SK-N-MC (cell line): ENCODE results near the gene KLHL12.

Source experiments
- EZH2 ChIP-seq: fragments of 200-600 bp; sonication (generic); IDR thresholded peaks from one replicate; pipeline ENCODE4 v1.6.1; 2017; ENCODE audit warnings: antibody characterized with exemption
- FOXP2 ChIP-seq: optimal IDR thresholded peaks from 2 replicates; pipeline ENCODE3; 2011; ENCODE audit warnings: mild to moderate bottlenecking, moderate library complexity; ENCODE audit not compliant: insufficient read depth; ENCODE audit errors: extremely low read length, control extremely low read depth
- POLR2AphosphoS5 ChIP-seq: IDR thresholded peaks from 2 replicates; pipeline ENCODE4 v1.6.1; 2012; ENCODE audit warnings: mild to moderate bottlenecking, low read depth, low read length, borderline replicate concordance

GRCh38 chr1:202873026-202873425 lies 54.0 kb downstream of the KLHL12 start:
- no peak for TF ChIP-seq FOXP2
- TF ChIP-seq POLR2AphosphoS5 = no peak
- no peak for TF ChIP-seq EZH2
